HG02981 (cell line): ENCODE results near the gene PLEKHG3.

Source experiments
- ATAC-seq: cut with Tn5 transposase; IDR thresholded peaks from one replicate; pipeline ENCODE4 v1.9.1; 2021; ENCODE audit warnings: mild to moderate bottlenecking, moderate library complexity; ENCODE audit not compliant: unreplicated experiment

Gene PLEKHG3

DNA sequence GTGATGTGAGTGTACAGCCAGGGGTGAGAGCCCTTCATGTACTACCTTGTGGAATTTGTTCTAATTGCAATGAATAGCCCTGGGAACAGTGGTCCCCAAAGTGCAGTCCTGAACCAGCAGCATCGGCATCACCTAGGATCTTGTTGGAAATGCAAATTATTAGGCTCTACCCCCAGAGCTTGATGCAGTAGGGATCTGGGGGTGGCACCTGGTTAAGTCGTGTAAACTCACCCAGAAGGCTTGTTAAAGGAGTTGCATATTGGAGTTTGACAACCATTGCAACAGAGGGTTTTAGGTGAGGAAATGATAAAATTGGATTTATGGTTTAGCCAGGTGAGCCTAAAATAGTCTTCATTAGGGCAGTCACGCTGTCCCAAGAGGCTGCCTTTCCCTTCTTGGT is 73.2 kb downstream of the PLEKHG3 start:
- ATAC-seq: no peak

DNA sequence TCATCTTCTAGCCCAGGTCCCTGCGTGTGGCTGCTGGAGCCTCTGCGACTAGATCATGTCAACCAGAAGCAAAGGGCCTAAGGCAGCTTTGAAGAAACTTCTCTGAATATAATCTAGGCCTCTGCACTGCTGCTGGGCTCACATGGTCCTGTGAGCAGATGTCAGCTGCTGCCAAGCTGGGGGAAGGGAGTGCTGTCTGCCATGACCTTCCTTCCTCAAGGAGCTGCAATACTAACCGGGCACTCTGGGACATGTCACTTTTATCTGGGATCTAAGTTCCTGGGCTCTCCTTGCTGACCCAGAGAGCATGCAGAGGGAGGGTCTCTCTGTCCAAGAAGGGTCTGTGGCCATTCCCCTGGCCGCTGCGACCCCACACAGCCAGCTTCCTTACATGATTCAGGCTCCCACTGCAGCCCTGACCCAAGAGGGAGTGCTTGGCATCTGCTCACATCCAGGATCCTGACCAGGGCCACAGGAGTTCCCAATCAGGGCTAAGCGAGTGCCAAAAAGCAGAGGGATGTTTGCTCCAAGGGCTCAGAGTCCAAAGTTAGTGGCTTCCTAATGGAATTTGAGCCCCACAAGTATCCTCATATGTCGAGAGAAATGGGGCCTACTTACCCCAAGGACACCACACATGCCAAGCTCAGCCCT is 74.0 kb downstream of the PLEKHG3 start:
- no peak for ATAC-seq

DNA sequence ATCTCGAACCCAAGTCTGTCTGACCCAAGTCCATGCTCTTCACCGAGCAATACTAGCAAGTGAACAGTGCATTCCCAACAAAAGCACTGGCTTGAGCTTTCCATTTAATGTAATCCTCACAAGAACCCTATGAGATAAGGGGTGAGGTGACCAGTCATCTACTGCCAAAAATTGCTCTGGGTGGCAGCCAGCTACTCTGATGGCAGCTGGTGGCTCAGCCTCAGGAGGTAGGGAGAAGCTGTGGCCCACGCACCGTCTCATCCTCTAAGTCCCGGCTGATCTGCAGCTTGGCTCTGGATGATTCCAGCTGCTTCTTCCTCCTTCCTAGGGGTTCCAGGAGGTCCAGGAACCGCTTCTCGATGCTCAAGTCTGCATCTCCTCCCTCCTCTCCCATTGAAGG is 75.2 kb downstream of the PLEKHG3 start:
- no peak for ATAC-seq

DNA sequence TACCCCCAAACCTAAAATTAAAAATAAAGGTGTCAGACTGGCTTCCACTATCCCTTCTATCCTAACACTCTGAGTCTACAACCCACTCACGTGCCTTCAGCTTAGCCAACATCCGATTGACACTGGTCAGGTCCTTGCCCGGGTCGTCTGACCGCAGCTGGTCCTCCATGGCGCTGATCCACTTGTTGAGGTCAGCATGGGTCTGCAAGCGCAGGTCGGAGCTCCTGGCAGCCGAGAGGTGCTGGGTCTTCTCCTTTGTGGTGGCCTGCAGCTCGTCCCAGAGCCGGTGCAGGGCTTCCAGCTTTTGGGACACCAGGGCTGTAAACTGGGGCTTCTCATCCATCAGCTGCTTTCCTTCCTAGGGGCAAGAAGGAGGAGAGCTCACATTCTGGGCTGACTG is 78.0 kb downstream of the PLEKHG3 start:
- ATAC-seq: no peak

DNA sequence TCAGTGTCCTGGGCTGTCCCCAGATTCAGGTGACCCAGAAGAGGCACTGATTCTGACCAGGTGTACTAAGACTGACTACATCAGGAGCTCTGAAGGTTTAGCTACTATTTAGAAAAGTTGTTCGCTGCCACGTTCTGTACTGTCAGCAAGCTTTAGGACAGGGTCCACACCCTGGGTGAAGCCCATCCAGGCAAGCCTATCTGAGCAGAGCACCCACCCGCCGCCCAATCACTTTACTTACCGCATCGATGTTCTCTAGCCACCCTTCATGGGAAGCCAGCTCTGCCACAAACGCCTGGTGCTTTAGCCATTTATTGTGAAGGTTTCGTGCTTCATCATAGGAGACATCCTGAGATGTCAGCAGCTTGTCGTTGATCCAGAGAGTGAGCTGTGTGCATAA is 79.8 kb downstream of the PLEKHG3 start:
- no peak for ATAC-seq

DNA sequence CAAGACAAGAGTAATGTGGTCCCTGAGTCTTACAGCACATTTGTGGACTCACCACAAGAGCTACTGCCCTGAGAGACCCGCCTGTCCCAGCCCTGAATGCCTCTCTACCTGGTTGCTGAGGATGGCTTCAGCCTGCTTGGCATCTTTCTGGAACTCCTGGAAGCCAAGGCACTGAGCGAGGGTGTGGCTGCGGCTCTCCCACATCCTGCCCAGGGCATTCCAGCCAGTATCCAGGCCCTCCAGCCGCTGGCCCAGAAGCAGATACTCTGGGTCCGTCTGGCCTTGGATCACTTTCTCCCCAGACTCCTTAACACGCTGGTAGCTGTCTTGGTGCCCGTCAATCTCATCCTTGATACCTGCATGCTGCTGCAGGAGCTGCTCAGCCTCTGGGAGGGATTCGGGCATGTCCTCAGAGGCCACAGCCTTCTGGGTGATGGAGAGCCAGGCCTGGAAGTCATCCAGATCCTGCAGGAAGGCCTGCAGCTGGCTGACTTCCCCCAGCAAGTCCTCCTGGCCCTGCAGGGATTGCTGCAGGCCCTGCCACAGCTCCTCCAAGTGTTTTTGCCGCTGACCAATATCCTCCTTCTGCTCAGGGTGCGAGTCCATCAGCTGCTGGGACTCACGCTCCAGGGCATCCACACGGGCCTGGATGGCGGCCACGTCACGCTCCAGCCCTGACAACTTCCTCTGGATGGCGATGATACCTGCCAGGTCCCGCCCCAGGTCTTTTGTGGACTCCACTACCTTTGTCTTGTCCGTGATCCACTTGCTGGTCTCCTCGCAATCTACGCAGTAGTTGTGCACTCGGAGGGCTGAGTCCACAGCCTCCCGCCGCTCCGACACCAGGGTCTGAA is 82.3 kb downstream of the PLEKHG3 start:
- no peak for ATAC-seq

DNA sequence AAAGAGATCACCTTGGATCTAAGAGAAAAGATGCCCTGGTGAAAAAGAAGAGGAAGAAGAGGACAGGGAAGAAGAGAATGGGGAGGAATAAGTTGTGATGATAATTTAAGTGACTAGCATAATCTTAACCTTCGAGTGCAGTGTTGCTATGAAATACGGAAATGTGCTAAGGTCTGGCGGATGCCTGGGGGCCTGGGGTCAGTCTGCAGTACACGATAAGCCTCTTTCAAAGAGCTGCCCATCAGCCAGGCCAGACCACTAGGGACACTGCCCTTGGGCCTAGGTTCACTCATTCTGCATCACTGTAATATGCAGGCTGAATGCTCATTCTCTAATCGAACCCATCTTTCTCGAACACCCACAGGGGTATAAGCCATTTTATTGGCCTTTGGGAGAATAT is 83.4 kb downstream of the PLEKHG3 start:
- no peak for ATAC-seq

DNA sequence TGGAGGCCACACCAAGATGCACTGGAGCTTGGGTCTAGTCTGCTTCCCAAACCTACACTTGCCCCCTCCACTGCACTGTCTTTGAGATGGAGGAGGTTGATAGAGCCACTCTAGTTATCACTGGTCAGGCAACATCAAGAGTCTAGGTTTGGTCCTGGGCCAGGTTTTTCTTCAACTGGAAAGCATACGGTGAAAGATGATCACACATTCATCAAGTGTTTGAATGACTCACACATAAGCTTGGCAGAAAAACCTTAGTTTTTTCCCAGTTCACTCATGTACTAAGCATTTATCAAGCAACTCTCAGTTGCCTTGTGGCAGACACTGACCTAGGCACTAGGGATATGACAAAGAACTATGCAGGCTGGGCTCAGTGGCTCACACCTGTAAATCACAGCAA is 84.5 kb downstream of the PLEKHG3 start:
- ATAC-seq: no peak

DNA sequence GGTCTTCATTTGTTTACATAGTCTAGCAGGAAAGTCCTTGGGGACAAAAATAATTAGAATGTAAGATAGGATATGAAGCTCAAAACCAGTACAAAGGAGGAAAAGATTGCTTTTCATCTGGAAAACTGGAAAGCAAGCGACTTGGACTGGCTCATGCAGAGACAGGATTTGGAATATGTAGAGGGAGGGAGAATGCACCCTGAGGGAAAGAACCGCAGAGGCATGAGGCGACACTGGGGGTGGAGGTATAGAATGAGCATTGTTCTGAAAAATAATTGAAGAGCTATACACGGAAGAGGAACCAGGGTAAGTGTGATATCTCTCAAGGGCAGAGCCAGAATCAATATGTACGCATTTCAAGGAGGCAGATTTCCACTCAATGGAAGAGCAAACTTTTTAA is 85.5 kb downstream of the PLEKHG3 start:
- ATAC-seq: no peak

DNA sequence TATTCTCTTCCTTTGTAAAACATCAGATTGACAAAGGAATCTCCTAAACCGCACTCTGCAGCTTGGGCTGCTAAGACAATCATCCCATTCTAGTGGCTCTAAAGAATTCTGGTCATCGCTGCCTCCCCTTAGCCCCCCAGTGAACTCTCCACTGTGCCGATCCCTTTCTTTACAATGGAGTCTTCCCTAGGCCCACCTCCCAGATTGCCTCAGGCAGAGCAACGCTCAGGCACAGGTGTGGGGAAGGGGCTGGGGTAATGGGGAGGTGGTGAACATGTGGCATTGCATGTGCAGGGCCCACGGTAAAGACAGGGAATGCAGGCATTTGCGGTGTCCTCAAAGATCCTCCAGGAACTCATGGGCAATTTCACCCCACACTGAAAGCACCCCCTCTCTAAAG is 86.3 kb downstream of the PLEKHG3 start:
- ATAC-seq: no peak

DNA sequence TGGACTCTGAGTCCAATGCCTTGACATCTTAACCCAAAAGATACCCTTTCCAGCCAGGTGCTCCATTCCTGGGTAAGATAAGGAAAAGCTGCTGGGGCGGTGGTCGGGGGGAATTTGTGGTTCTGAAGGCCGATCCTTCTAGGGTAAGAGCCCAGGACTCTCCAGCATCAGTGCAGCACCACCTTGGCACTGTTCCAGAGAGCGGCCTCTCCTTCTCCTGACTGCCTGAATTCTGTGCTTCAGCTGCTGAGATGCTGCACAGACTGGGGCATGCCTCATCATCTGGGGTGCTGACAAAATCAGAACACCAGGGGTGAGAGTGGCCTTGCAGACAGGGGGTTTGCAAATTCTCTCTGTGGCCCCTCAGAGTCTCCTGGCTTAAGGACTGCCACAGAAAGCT is 88.0 kb downstream of the PLEKHG3 start:
- ATAC-seq: no peak

DNA sequence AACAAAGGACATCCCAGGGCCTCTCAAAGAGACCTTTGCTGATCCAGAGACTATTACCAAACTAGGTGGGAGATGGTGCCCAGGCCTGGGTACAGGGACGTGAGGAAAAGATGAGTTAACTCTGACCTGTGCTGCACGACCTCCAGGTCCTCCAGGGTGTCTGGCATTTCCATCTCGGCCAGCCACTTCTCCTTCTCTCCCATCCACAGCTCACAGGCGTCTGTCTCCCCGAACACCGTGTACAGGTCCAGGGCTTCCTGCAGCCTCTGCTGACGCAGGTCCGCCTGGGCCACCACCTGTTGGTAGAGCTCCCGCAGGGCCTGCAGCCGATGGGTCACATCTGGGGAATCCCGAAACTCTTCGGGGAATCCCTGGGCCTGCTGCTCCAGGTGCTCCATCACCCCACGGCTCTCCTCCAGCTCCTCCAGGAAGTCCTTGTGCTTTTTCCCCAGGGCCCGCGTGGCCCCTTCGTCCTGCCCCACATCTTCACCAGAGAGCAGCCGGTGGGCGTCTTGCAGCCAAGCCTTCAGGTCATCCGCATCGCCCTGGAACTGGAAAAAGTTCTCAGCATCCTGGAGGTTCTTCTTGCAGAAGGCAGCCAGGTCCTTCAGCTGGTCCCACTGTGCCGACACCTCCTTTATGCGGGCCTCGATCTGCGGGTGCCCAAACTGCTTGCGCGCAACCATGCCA is 88.8 kb downstream of the PLEKHG3 start:
- ATAC-seq: no peak

DNA sequence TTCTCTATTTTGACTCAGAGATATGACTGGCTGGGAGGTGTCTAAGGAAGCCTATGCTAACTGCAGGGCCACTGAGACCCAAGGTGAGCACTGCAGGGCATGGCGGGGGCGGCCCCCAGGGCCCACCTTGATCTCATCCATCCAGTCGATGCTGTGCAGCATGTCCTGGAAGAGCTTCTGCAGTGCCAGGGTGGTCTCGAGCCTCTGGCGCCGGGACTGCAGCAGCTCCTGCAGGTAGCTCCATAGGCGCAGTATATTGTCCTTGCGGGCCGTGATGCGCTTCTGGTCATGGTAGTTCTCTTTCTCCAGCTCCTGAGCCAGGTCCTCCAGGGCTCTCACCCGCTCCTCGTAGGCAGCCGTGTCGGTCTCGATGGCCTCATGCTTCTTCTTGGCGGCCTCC is 91.0 kb downstream of the PLEKHG3 start:
- no peak for ATAC-seq

DNA sequence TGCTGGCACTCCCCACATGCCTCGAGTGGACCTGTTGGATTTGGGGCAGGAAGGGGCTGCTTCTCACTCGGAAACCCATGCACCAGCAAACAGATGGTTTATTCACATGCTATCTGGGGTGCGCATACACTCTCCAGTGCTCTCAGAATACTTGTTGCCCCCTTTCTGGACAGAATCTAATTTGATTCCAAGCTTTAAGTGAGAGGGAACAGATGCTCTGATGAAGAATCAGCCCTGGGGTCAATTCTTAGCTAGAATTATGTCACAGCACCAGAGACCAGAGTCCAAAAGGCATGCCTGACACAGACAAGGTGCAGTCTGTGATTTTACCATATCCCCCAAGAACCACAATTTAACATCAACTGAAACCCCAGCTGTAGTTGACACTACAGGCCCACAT is 91.7 kb downstream of the PLEKHG3 start:
- ATAC-seq: no peak

DNA sequence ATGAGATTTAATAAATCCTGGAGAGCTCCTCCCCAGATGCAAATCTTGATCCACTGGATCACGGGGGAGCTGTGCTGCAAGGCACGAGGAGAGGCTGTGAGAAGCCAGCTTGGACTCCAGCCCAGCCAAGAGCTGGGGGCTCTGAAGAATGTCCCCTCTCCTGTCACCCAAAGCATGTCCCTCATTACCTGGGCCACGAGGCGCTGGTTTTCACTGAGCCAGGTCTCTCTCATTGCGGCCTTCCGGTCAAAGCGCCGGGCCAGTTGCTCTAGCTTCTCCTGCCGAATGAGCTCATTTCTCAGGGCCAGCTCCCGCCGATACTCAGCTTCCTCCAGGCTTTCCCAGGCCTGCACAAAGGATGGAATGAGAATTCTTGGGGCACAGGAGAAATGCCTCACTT is 92.1 kb downstream of the PLEKHG3 start:
- ATAC-seq: no peak

DNA sequence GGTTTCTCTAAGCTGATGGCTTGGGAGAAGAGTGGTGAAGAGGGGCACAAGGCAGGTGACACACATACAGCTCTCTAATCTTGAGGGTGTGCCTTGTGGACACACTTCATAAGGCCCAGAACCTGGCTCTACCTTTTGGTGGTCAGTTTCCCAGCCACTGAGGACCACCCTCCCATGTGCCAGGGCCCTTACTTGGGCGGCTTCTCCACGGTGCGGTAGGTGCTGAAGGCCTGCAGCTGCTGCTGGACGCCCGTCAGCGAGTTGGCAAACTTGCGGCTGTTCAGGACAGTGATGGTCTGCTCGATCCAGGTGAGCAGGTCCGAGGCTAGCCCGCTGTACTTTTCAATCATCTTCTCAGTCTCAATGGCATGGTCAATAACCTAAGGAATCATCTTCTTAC is 95.3 kb downstream of the PLEKHG3 start:
- no peak for ATAC-seq
